K562 (cell line): ENCODE measurements around the gene HDHD3. TPM values are rescaled to one million over a fixed set of nuclear protein-coding genes. Genes with fewer than 3 reads are reported as not detected.

Source experiments
- CAMTA2 ChIP-seq: fragments of 250-450 bp; sonication (Bioruptor Pico); conservative IDR thresholded peaks from 2 replicates; pipeline ENCODE4 v1.5.1; 2022
- CXXC5 ChIP-seq: fragments of 250-450 bp; sonication (Bioruptor Pico); IDR thresholded peaks from 2 replicates; pipeline ENCODE4 v1.8.0; 2022; ENCODE audit warnings: inconsistent platforms, mild to moderate bottlenecking, moderate library complexity
- FOXK1 ChIP-seq: sonication (generic); formaldehyde crosslinking; IDR thresholded peaks from 2 replicates; pipeline ENCODE4 v1.8.0; 2022; ENCODE audit warnings: missing genetic modification reagents, mild to moderate bottlenecking, borderline replicate concordance
- HES1 ChIP-seq: fragments of 450-650 bp; IDR thresholded peaks from 2 replicates; pipeline ENCODE4 v1.6.1; 2016; ENCODE audit warnings: low read depth, mild to moderate bottlenecking, moderate library complexity
- HMGN3 ChIP-seq: IDR thresholded peaks from 2 replicates; pipeline ENCODE4 v1.6.1; 2011; ENCODE audit warnings: borderline replicate concordance, low read depth, mild to moderate bottlenecking, mixed read lengths, low read length; ENCODE audit not compliant: insufficient read length; ENCODE audit errors: extremely low read depth
- HNRNPH1 ChIP-seq: fragments of 200-400 bp; formaldehyde crosslinking; optimal IDR thresholded peaks from 2 replicates; pipeline ENCODE3; 2017; ENCODE audit warnings: low read depth, mild to moderate bottlenecking, low read length, moderate library complexity
- MAFG ChIP-seq: fragments of 450-650 bp; conservative IDR thresholded peaks from 2 replicates; pipeline ENCODE4 v1.6.1; 2016; ENCODE audit warnings: missing genetic modification characterization, missing compliant biosample characterization
- MYC ChIP-seq, 2 experiments: fragments of 250-450 bp in 1 of 2; sonication (Bioruptor Pico) in 1 of 2; IDR thresholded peaks; 2 replicates each; pipeline versions ENCODE4 v1.5.1 to v1.6.1; 2012 to 2021; ENCODE audit warnings: low read depth in 2 of 2, borderline replicate concordance in 1 of 2, improper control_type of control experiment in 1 of 2, low read length in 1 of 2, mild to moderate bottlenecking in 1 of 2, moderate library complexity in 1 of 2
- OTX1 ChIP-seq: fragments of 450-650 bp; formaldehyde crosslinking; IDR thresholded peaks from 2 replicates; pipeline ENCODE4 v1.4.0; 2022; ENCODE audit warnings: mild to moderate bottlenecking
- PCBP1 ChIP-seq: fragments of 200-400 bp; formaldehyde crosslinking; IDR thresholded peaks from 2 replicates; pipeline ENCODE4 v1.6.1; 2018; ENCODE audit warnings: mild to moderate bottlenecking, low read depth, low read length; ENCODE audit not compliant: poor library complexity, severe bottlenecking
- POLR2B ChIP-seq: fragments of 450-650 bp; IDR thresholded peaks from 2 replicates; pipeline ENCODE4 v1.6.1; 2018; ENCODE audit warnings: low read depth; ENCODE audit not compliant: partially characterized antibody
- POLR2G ChIP-seq: fragments of 200-400 bp; formaldehyde crosslinking; IDR thresholded peaks from 2 replicates; pipeline ENCODE4 v1.6.1; 2017; ENCODE audit warnings: low read depth, mild to moderate bottlenecking, antibody characterized with exemption, low read length, moderate library complexity
- PRPF4 ChIP-seq: fragments of 200-400 bp; formaldehyde crosslinking; IDR thresholded peaks from one replicate; pipeline ENCODE4 v1.6.1; 2017; ENCODE audit warnings: low read length, low read depth, mild to moderate bottlenecking; ENCODE audit not compliant: insufficient read depth, poor library complexity, severe bottlenecking
- RFX5 ChIP-seq: IDR thresholded peaks from 2 replicates; pipeline ENCODE4 v1.6.1; 2011; ENCODE audit warnings: low read depth, mild to moderate bottlenecking, improper control_type of control experiment, low read length
- SRSF9 ChIP-seq: fragments of 200-400 bp; formaldehyde crosslinking; IDR thresholded peaks from 2 replicates; pipeline ENCODE4 v1.6.1; 2017; ENCODE audit warnings: low read depth, low read length, borderline replicate concordance
- TSC22D4 ChIP-seq: fragments of 450-650 bp; IDR thresholded peaks from 2 replicates; pipeline ENCODE4 v1.6.1; 2016; ENCODE audit warnings: missing genetic modification characterization, missing biosample characterization, control low read depth
- ZNF133 ChIP-seq: fragments of 250-450 bp; sonication (Bioruptor Pico); IDR thresholded peaks from 2 replicates; pipeline ENCODE4 v1.4.0; 2020; ENCODE audit warnings: mild to moderate bottlenecking
- ZNF134 ChIP-seq: fragments of 250-450 bp; sonication (Bioruptor Pico); conservative IDR thresholded peaks from 2 replicates; pipeline ENCODE4 v1.4.0; 2020
- polyA plus RNA-seq, 8 experiments: library from polyadenylated mRNA; depleted of rRNA in 4 of 8; stranded (reverse) in 5 of 8; unstranded in 3 of 8; fragments of >200 nt; fragmentation: Nextera tagmentation in 2 of 8; fragmentation: Illumina TruSeq in 1 of 8; extraction: Ambion mirVana in 2 of 8; extraction: Trizol in 1 of 8; gene quantifications; 2 replicates each; pipeline versions ENCODE4 v1.2.1 to v1.2.3, GENCODE V29; 2011 to 2014; ENCODE audit warnings: inconsistent platforms in 1 of 8, missing spikeins in 1 of 8
- total RNA-seq, 7 experiments: library from RNA; depleted of rRNA in 6 of 7; stranded (reverse); fragments of >200 nt in 6 of 7; fragmentation: Illumina TruSeq in 2 of 7; extraction: Trizol in 2 of 7; gene quantifications; 2 replicates each; pipeline versions ENCODE4 v1.2.1 to v1.2.3, GENCODE V29; 2011 to 2021; ENCODE audit warnings: low replicate concordance in 1 of 7
- TF ChIP-seq, protein P1 (sequence below): fragments of 200-800 bp; sonication (Bioruptor generic); IDR thresholded peaks from 2 replicates; pipeline ENCODE4 v1.6.1; 2017; ENCODE audit warnings: missing genetic modification characterization, missing compliant biosample characterization
- TF ChIP-seq, protein P2 (sequence below): fragments of 250-450 bp; sonication (Bioruptor Pico); IDR thresholded peaks from 2 replicates; pipeline ENCODE4 v1.4.0; 2020

The HDHD3 gene
- total and polyA plus RNA-seq, 9 of the 15 experiments (the other 6 are each of a cell fraction or from before 2014, with no cell fraction given) = 1.1 to 19.1 (median 10.9) TPM

GRCh38 chr9:113340011-113340699 lies 36.6 kb downstream of the HDHD3 start, which contains the start of gene WDR31 (continued):
- TF ChIP-seq OTX1 (CRISPR knock-in tag) (no peak), HES1 (no peak), PRPF4 (no peak), HNRNPH1 (no peak), MAFG (tag) (no peak), POLR2B (peak; percentile 71), TSC22D4 (tag) (no peak), POLR2G (peak; percentile 88), MYC (IDR thresholded peaks at IDR 0.05; ENCODE audit: low read depth, low read length) (peak; percentile 87), MYC (CRISPR knock-in tag; IDR thresholded peaks at IDR 0.05; ENCODE audit: borderline replicate concordance, low read depth) (no peak; the same call in 1 of the 2 replicates), CXXC5 (CRISPR knock-in tag) (peak; percentile 94), ZNF133 (CRISPR knock-in tag) (no peak), PCBP1 (no peak), SRSF9 (no peak), FOXK1 (no peak), HMGN3 (peak; percentile 90), RFX5 (no peak), ZNF134 (CRISPR knock-in tag) (no peak), CAMTA2 (no peak)
- TF ChIP-seq, protein P1, sequence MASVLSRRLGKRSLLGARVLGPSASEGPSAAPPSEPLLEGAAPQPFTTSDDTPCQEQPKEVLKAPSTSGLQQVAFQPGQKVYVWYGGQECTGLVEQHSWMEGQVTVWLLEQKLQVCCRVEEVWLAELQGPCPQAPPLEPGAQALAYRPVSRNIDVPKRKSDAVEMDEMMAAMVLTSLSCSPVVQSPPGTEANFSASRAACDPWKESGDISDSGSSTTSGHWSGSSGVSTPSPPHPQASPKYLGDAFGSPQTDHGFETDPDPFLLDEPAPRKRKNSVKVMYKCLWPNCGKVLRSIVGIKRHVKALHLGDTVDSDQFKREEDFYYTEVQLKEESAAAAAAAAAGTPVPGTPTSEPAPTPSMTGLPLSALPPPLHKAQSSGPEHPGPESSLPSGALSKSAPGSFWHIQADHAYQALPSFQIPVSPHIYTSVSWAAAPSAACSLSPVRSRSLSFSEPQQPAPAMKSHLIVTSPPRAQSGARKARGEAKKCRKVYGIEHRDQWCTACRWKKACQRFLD (CRISPR knock-in tag) = no peak
- TF ChIP-seq, protein P2, sequence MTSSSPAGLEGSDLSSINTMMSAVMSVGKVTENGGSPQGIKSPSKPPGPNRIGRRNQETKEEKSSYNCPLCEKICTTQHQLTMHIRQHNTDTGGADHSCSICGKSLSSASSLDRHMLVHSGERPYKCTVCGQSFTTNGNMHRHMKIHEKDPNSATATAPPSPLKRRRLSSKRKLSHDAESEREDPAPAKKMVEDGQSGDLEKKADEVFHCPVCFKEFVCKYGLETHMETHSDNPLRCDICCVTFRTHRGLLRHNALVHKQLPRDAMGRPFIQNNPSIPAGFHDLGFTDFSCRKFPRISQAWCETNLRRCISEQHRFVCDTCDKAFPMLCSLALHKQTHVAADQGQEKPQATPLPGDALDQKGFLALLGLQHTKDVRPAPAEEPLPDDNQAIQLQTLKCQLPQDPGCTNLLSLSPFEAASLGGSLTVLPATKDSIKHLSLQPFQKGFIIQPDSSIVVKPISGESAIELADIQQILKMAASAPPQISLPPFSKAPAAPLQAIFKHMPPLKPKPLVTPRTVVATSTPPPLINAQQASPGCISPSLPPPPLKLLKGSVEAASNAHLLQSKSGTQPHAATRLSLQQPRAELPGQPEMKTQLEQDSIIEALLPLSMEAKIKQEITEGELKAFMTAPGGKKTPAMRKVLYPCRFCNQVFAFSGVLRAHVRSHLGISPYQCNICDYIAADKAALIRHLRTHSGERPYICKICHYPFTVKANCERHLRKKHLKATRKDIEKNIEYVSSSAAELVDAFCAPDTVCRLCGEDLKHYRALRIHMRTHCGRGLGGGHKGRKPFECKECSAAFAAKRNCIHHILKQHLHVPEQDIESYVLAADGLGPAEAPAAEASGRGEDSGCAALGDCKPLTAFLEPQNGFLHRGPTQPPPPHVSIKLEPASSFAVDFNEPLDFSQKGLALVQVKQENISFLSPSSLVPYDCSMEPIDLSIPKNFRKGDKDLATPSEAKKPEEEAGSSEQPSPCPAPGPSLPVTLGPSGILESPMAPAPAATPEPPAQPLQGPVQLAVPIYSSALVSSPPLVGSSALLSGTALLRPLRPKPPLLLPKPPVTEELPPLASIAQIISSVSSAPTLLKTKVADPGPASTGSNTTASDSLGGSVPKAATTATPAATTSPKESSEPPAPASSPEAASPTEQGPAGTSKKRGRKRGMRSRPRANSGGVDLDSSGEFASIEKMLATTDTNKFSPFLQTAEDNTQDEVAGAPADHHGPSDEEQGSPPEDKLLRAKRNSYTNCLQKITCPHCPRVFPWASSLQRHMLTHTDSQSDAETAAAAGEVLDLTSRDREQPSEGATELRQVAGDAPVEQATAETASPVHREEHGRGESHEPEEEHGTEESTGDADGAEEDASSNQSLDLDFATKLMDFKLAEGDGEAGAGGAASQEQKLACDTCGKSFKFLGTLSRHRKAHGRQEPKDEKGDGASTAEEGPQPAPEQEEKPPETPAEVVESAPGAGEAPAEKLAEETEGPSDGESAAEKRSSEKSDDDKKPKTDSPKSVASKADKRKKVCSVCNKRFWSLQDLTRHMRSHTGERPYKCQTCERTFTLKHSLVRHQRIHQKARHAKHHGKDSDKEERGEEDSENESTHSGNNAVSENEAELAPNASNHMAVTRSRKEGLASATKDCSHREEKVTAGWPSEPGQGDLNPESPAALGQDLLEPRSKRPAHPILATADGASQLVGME (CRISPR knock-in tag) = peak; percentile 82; the same call in 1 of the 2 replicates
